Cardiac fibroblast (primary cell): ENCODE measurements around the gene JAK3.
A peak's percentile ranks its signal among the peaks of the same experiment; 100 is the strongest.

Experiments used
- DNase-seq, 2 donors: peaks; one replicate each; pipeline versions ENCODE4 v3.0.0 to v3.0.0-alpha.2; 2010; ENCODE audit warnings: low read depth in 2 of 2
- H3K4me3 ChIP-seq, 2 donors: replicated peaks in 1 of 2; 1 replicate in 1 of 2; 2 replicates in 1 of 2; pipeline ENCODE4 v1.5.1; 2011; ENCODE audit warnings: low read depth in 2 of 2, low read length in 2 of 2, mild to moderate bottlenecking in 2 of 2, moderate library complexity in 1 of 2
- CTCF ChIP-seq: IDR thresholded peaks from one replicate; pipeline ENCODE4 v1.5.1; 2011; ENCODE audit warnings: low read depth, mild to moderate bottlenecking, low read length, inconsistent platforms

The JAK3 gene

GRCh38 chr19:17865364-17866311 lies 17.9 kb upstream of the JAK3 start:
- H3K4me3 ChIP-seq: no peak overlapping the region
- no peak for TF ChIP-seq CTCF
- DNase-seq: peak in 1 of 2 donors; percentile 27

- TF ChIP-seq CTCF: no peak
- DNase-seq: no peak
- no peak overlapping the region for H3K4me3 ChIP-seq
These were observed 15.9 kb upstream of the JAK3 start for GRCh38 chr19:17863520-17864182.

DNA sequence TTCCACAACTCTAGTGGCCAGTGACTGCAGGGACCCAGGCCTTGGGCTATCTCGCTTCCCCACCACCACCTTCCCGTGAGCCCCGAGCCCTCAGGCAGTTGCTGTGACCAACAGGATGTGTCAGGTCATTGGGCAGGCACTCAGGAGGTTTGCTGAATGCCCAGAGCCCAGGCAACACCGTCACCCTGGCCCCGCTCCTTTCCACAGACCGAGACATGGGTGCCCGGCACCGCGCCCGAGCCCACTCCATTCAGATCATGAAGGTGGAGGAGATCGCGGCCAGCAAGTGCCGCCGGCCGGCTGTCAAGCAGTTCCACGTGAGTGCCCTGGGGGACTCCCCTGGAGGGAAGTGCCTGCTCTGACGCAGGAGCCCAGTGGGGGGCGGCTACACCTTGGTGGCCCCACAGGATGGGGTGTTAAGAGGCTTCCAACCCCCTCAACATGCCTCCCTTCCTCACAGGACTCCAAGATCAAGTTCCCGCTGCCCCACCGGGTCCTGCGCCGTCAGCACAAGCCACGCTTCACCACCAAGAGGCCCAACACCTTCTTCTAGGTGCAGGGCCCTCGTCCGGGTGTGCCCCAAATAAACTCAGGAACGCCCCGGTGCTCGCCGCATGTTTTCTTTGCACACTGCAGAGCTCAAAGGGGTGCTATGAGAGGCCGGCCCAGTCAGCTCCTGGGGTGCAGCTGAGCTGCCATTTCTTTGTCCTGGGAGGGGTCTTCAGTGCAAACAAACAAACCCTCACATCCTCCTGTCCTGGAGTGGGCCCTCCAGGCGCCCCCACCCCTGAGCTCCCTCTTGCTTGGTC lies 15.1 kb upstream of the JAK3 start:
- DNase-seq: no peak
- H3K4me3 ChIP-seq: no peak overlapping the region
- no peak for TF ChIP-seq CTCF

DNA sequence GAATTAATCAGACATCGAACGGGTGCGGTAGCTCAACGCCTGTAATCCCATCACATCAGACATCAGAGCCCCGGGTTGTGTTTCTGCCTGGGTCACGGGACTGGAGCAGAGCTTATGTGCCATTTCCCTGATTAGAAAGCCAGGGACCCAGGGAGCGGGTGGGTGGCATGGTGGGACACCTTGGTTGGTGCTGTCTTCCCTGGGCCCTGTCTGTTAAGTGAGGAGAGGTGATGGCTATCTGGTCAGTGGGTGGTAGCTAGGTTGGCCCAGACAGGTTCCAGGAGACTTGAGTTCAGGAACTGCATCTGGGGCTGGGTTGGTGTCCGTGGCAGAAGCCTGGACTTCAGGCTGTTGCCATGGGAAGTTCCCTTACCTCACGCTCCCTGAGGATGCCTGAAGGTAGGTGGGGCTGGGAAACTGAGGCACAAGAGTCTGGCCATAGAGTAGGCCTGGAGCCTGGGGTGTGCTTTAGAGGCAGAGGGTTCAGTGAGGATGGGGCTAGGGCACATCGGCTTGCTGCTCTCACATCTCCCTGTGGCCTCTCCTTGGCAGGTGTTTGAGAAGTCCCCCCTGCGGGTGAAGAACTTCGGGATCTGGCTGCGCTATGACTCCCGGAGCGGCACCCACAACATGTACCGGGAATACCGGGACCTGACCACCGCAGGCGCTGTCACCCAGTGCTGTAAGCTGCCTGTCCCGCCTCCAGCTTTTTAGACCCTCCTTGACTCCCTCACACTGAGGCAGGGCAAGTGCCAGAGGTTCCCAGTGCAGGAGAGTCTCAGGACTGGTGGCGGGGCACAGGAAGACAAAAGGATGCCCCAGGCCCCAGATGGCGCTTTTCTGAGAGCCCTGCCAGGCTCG lies 14.0 kb upstream of the JAK3 start:
- TF ChIP-seq CTCF: no peak
- peak overlapping the region; percentile 78 to 99 for H3K4me3 ChIP-seq
- no peak for DNase-seq

DNA sequence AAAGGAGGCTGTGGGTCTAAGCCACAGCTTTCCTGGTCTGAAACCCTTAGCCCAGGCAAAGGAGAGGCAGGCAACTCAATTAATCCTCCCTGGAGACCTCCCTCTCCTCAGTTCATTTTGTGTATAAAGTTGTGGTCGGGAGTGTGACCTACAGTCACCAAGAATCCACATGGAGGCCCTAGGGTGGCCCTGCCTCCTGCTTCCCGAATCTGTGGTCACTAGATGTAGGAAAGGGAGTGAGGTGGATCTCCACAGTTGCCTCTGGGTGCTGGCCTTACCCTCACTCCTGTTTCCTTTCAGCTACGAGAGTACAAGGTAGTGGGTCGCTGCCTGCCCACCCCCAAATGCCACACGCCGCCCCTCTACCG lies 13.2 kb upstream of the JAK3 start:
- no peak for DNase-seq
- TF ChIP-seq CTCF: no peak
- peak overlapping the region; percentile 78 to 99 for H3K4me3 ChIP-seq
